CD4-positive, alpha-beta T cell (primary cell): ENCODE results near the gene TEX35. TPM values are rescaled to one million over a fixed set of nuclear protein-coding genes. Genes with fewer than 3 reads are reported as not detected.

Experiments
- ATAC-seq: fragments of 200-7000 bp; cut with Tn5 transposase; one replicate; pipeline ENCODE4 v1.10.0; 2022; ENCODE audit warnings: mild to moderate bottlenecking; ENCODE audit not compliant: poor library complexity
- CTCF ChIA-PET: fragments of 350-600 bp; sonication (Branson Sonifier 250); formaldehyde crosslinking; loops from one replicate; lab custom pipeline; 2021; ENCODE audit warnings: antibody characterized with exemption, inconsistent platforms; lab: Charles Lee
- POLR2A ChIA-PET: fragments of 350-600 bp; sonication (Branson Sonifier 250); formaldehyde crosslinking; loops from one replicate; lab custom pipeline; 2021; ENCODE audit warnings: antibody characterized with exemption, inconsistent platforms; lab: Charles Lee
- DNase-seq, 14 experiments: peaks; one replicate each; pipeline ENCODE4 v3.0.0-alpha.2; 2013 to 2020; ENCODE audit warnings: mixed read lengths in 2 of 14
- H3K27ac ChIP-seq, 2 donors: one replicate each; pipeline versions ENCODE4 v1.5.1 to v1.7.0; 2013; ENCODE audit warnings: low read length in 2 of 2, low read depth in 1 of 2, mild to moderate bottlenecking in 1 of 2
- H3K27me3 ChIP-seq, 2 experiments: 1 replicate in 1 of 2; 2 replicates in 1 of 2; pipeline versions ENCODE4 v1.6.1 to v1.7.0; 2013; ENCODE audit warnings: low read length in 2 of 2, control low read depth in 1 of 2, mild to moderate bottlenecking in 1 of 2, moderate library complexity in 1 of 2; ENCODE audit not compliant: insufficient read depth in 2 of 2, control insufficient read depth in 1 of 2
- H3K36me3 ChIP-seq: one replicate; pipeline ENCODE4 v1.6.1; 2013; ENCODE audit warnings: low read length, control low read depth; ENCODE audit not compliant: insufficient read depth
- H3K4me1 ChIP-seq: one replicate; pipeline ENCODE4 v1.6.1; 2013; ENCODE audit warnings: low read length, control low read depth; ENCODE audit not compliant: insufficient read depth
- H3K4me3 ChIP-seq: one replicate; pipeline ENCODE4 v1.5.1; 2013; ENCODE audit warnings: mild to moderate bottlenecking, low read length, moderate library complexity
- H3K9me3 ChIP-seq, 2 experiments: 1 replicate in 1 of 2; 2 replicates in 1 of 2; pipeline versions ENCODE4 v1.6.1 to v1.7.0; 2013; ENCODE audit warnings: low read length in 2 of 2, mild to moderate bottlenecking in 2 of 2, control low read depth in 1 of 2, moderate library complexity in 1 of 2; ENCODE audit not compliant: control insufficient read depth in 1 of 2, insufficient read depth in 1 of 2
- H3K27ac Mint-ChIP-seq: one replicate; pipeline ENCODE4 v1.8.0; 2020; ENCODE audit warnings: mixed read lengths
- H3K27me3 Mint-ChIP-seq: one replicate; pipeline ENCODE4 v1.8.0; 2021; ENCODE audit warnings: mixed read lengths
- H3K36me3 Mint-ChIP-seq: one replicate; pipeline ENCODE4 v1.8.0; 2021; ENCODE audit warnings: low read depth, mixed read lengths
- H3K4me1 Mint-ChIP-seq: one replicate; pipeline ENCODE4 v1.8.0; 2021; ENCODE audit warnings: low read depth, mixed read lengths
- H3K4me3 Mint-ChIP-seq: one replicate; pipeline ENCODE4 v1.8.0; 2020; ENCODE audit warnings: mild to moderate bottlenecking, mixed read lengths
- H3K9me3 Mint-ChIP-seq: one replicate; pipeline ENCODE4 v1.8.0; 2020; ENCODE audit warnings: mixed read lengths
- intact Hi-C, 2 experiments: fragments of 100-400 bp; cut with DNase I in 1 of 2; cut with micrococcal nuclease in 1 of 2; formaldehyde crosslinking; loops; one replicate each; pipeline versions ENCODE4 v1.15.1 to v1.9.0; 2023 to 2025; cut with DNase I, micrococcal nuclease
- total RNA-seq, 174 experiments: library from RNA in 2 of 174; stranded (reverse) in 2 of 174; gene quantifications; one replicate each; pipeline ENCODE4 v1.2.3 and lab custom pipeline; 2021 to 2026
- TF ChIP-seq, protein P1 (sequence below): fragments of 200-600 bp; IDR thresholded peaks from one replicate; pipeline ENCODE4 v1.8.0; 2022; ENCODE audit warnings: antibody characterized with exemption, mild to moderate bottlenecking

TEX35 gene
- total RNA-seq, 2 experiments from 2014 or later: not detected

DNA sequence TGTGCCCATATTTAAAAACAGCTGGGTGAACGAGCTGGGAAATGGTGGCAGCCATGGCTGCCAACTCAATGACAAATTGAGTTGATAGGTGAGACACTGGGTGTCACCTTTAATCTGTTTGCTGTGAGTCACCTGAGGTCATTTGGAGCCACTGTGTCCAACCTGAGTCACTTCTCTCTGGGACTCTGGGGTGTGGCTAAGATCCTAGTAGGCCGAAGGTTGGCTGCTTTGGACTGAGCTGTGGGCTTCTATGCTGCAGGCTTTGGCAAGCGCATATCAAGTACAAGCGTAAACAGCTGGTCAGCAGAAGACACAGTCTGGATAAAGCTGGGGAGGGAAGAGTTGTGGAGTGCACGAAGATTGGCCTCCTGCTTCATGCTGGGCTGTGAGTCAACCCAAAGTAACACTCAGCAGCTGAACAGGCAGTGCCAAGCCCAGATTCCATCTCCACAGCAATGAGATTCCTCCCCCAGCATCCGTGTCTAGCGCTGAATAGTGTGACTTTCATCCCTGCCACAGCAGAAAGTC lies 24.0 kb downstream of the TEX35 start:
- TF ChIP-seq, protein P1, sequence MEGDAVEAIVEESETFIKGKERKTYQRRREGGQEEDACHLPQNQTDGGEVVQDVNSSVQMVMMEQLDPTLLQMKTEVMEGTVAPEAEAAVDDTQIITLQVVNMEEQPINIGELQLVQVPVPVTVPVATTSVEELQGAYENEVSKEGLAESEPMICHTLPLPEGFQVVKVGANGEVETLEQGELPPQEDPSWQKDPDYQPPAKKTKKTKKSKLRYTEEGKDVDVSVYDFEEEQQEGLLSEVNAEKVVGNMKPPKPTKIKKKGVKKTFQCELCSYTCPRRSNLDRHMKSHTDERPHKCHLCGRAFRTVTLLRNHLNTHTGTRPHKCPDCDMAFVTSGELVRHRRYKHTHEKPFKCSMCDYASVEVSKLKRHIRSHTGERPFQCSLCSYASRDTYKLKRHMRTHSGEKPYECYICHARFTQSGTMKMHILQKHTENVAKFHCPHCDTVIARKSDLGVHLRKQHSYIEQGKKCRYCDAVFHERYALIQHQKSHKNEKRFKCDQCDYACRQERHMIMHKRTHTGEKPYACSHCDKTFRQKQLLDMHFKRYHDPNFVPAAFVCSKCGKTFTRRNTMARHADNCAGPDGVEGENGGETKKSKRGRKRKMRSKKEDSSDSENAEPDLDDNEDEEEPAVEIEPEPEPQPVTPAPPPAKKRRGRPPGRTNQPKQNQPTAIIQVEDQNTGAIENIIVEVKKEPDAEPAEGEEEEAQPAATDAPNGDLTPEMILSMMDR: no peak
- Mint-ChIP-seq H3K27ac (no peak overlapping the region), H3K4me1 (peaks cover 5% of the 10 kb centered on the region), H3K27me3 (peaks cover 5% of the 10 kb centered on the region), H3K4me3 (no peak overlapping the region), H3K36me3 (no peaks in the 10 kb centered on the region), H3K9me3 (no peaks in the 10 kb centered on the region)
- Histone ChIP-seq H3K9me3 (no peaks in the 10 kb centered on the region), H3K4me1 (peaks cover 11% of the 10 kb centered on the region), H3K36me3 (no peaks in the 10 kb centered on the region), H3K4me3 (no peak overlapping the region), H3K27ac (no peak overlapping the region), H3K27me3 (no peaks in the 10 kb centered on the region)
- ATAC-seq: no peak
- POLR2A ChIA-PET: interaction anchor here (1.2 kb wide), 1 partner anchor 544 kb away, joined by 3 read pairs; the partner anchor contains the start of gene TOR3A
- no peak for DNase-seq
- intact Hi-C loops: loop anchor here in 1 of 2 experiments (10.0 kb wide), 1 partner anchor 1278 kb away; no protein-coding TSS in a partner anchor
- CTCF ChIA-PET: no interaction called here

DNA sequence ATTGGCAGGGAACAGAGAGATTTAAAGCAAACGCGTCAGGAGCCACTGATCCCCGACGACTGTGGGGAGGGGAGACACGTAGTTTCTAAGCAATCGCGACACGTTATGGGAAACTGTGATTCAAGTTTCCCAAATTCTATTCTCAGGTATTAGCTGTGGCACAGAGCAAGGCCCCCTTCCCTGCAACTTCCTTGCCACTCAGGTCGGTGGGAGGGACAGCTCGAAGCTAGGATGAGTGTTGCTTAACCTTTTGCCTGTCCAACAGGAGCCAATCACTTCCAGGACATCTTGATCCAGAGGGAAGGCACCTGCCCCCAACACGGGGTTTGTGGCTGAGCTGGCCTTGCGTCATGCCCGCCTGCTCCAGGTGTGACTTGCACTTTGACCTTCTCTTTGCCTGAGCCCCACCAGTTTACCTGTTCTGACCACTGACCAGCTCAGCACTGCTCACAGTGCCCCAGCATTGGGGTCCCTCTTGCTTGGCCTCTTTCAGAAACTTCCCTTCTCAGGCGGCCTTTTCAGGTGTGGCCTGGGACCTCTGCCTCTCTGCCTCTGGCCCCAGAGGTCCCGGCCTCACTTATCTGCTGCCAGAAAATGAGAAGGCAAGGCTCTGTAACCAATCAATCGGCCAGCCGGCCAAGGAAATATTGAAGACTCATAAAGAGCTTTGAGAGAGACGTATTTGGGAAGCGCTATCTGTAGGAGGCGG lies 24.6 kb downstream of the TEX35 start:
- H3K4me3 Mint-ChIP-seq: no peak overlapping the region
- TF ChIP-seq, protein P1: no peak
- Histone ChIP-seq H3K9me3 (no peaks in the 10 kb centered on the region), H3K36me3 (no peaks in the 10 kb centered on the region), H3K27ac (no peak overlapping the region), H3K4me1 (peaks cover 7% of the 10 kb centered on the region), H3K27me3 (no peaks in the 10 kb centered on the region), H3K4me3 (no peak overlapping the region)
- no peaks in the 10 kb centered on the region for H3K9me3 Mint-ChIP-seq
- ATAC-seq (no peak), DNase-seq (no peak)
- intact Hi-C loops: loop anchor here in 1 of 2 experiments (10.0 kb wide), 1 partner anchor 1277 kb away; no protein-coding TSS in a partner anchor
- no peak overlapping the region for H3K27ac Mint-ChIP-seq
- ChIA-PET CTCF (no interaction called here), POLR2A (no interaction called here)
- peaks cover under 1% of the 10 kb centered on the region for H3K27me3 Mint-ChIP-seq
- H3K4me1 Mint-ChIP-seq: peaks cover 5% of the 10 kb centered on the region
- H3K36me3 Mint-ChIP-seq: no peaks in the 10 kb centered on the region

DNA sequence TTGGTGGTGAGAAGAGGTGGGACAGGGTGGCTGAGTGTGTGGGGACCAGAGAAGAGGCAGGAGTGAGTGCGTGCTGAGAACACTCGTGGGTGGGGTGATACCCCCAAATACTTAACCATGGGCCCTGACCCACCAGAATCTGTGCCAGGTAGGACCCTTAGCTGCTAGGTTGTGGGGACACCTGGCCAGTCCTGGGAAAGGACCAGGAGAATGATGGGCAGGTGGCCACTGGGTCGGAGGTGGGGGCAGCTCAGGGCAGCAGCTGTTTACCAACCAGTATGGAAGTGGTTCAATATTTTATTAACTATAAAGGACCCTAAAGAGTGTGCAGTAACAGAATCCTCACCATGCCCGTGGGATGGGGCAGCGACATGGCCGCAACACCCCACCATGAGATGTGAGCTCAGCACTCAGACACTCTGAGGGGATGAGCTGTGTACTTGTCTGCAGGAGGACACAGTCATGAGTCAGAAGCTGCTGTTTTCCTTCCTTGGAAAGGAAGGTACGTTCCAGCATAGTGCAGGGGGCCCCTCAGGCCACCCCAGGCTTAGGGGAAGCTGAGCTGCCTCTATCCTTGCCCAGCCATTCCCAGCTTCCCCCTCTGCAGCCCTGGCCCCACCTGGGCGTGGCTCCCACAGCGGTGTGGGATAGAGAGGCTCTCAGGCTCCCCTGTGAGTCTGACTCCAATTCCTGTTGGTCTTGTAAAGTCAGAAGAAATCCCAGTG lies 25.4 kb downstream of the TEX35 start:
- no peak overlapping the region for H3K27ac Mint-ChIP-seq
- no peak overlapping the region for H3K27ac ChIP-seq
- no peaks in the 10 kb centered on the region for H3K9me3 Mint-ChIP-seq
- peaks cover 15% of the 10 kb centered on the region for H3K4me1 ChIP-seq
- H3K4me1 Mint-ChIP-seq: peaks cover 9% of the 10 kb centered on the region
- intact Hi-C loops: loop anchor here in 1 of 2 experiments (10.0 kb wide), 1 partner anchor 1276 kb away; no protein-coding TSS in a partner anchor
- no peak overlapping the region for H3K4me3 Mint-ChIP-seq
- H3K36me3 ChIP-seq: no peaks in the 10 kb centered on the region
- DNase-seq (no peak), ATAC-seq (no peak)
- ChIA-PET POLR2A (no interaction called here), CTCF (no interaction called here)
- TF ChIP-seq, protein P1: no peak
- no peak overlapping the region for H3K4me3 ChIP-seq
- no peaks in the 10 kb centered on the region for H3K27me3 Mint-ChIP-seq
- no peaks in the 10 kb centered on the region for H3K9me3 ChIP-seq
- no peaks in the 10 kb centered on the region for H3K27me3 ChIP-seq
- H3K36me3 Mint-ChIP-seq: no peaks in the 10 kb centered on the region
